Stimulated activated CD8-positive, alpha-beta memory T cell treated with anti-CD3 and anti-CD28 coated beads, Interleukin-15, amount 100 ng/mL, for 24 hours (primary cell): ENCODE measurements around the gene DMKN.

Experiments
- DNase-seq: peaks from one replicate; pipeline ENCODE4 v3.0.0-alpha.2; 2020; ENCODE audit warnings: low read depth

Gene DMKN

GRCh38 chr19:35549174-35549788 is 35.8 kb upstream of the DMKN start:
- DNase-seq = no peak

GRCh38 chr19:35546532-35546931 is 33.1 kb upstream of the DMKN start:
- DNase-seq = no peak

GRCh38 chr19:35545855-35546381 is 32.5 kb upstream of the DMKN start:
- peak; percentile 43 for DNase-seq

- peak; percentile 72 for DNase-seq
Measured at GRCh38 chr19:35545001-35545854, 31.8 kb upstream of the DMKN start, which contains the start of gene TMEM147. Gene TMEM147 (plus strand): TSS chr19:35545626. CDS start chr19:35545740, 114 bp downstream.

GRCh38 chr19:35544110-35544802 is 30.8 kb upstream of the DMKN start:
- no peak for DNase-seq

GRCh38 chr19:35543280-35544109 is 30.0 kb upstream of the DMKN start:
- no peak for DNase-seq

GRCh38 chr19:35542209-35542608 is 28.8 kb upstream of the DMKN start:
- DNase-seq = no peak

- no peak for DNase-seq
Measured at GRCh38 chr19:35540356-35540927, 27.0 kb upstream of the DMKN start.

- DNase-seq = no peak
Measured at GRCh38 chr19:35539850-35540249, 26.4 kb upstream of the DMKN start.

- no peak for DNase-seq
Measured at GRCh38 chr19:35539314-35539713, 25.9 kb upstream of the DMKN start.

- DNase-seq = no peak
Measured at GRCh38 chr19:35534803-35535480, 21.5 kb upstream of the DMKN start.

GRCh38 chr19:35533822-35534392 is 20.5 kb upstream of the DMKN start:
- no peak for DNase-seq

GRCh38 chr19:35533201-35533821 is 19.9 kb upstream of the DMKN start, which contains the start of gene GAPDHS:
Gene GAPDHS (plus strand): TSS chr19:35533456. CDS start chr19:35533528, 72 bp downstream.
- DNase-seq = no peak

GRCh38 chr19:35531291-35531690 is 17.8 kb upstream of the DMKN start:
- DNase-seq = no peak

- no peak for DNase-seq
Measured at GRCh38 chr19:35529241-35530218, 16.1 kb upstream of the DMKN start.

GRCh38 chr19:35528218-35529038 is 15.0 kb upstream of the DMKN start, which contains the start of gene SBSN:
Gene SBSN (minus strand): TSS chr19:35528311. CDS start chr19:35528281, 30 bp downstream.
- DNase-seq = no peak

- DNase-seq = no peak
Measured at GRCh38 chr19:35525873-35526272, 12.4 kb upstream of the DMKN start.
